Neuronal stem cell (in vitro differentiated cells): Measurements from ENCODE around the gene PRRC1.
A peak's percentile ranks its signal among the peaks of the same experiment; 100 is the strongest.
"Not testable (repeated sequence)": the region's sequence is repeated elsewhere in the genome, so short reads cannot be mapped to it uniquely, and the experiment has no call there.

Source experiments
- DNase-seq: peaks from one replicate; pipeline ENCODE4 v3.0.0-alpha.2; 2013; ENCODE audit warnings: low spot score
- H2AFZ ChIP-seq: one replicate; pipeline ENCODE4 v1.6.1; 2013; ENCODE audit warnings: mild to moderate bottlenecking, low read length, inconsistent platforms
- H2AK5ac ChIP-seq: 2 replicates; pipeline ENCODE4 v1.6.1; 2013; ENCODE audit warnings: low read depth, mild to moderate bottlenecking, inconsistent platforms, low read length, moderate library complexity, mixed read lengths
- H2BK120ac ChIP-seq: 2 replicates; pipeline ENCODE4 v1.6.1; 2013; ENCODE audit warnings: low read depth, mild to moderate bottlenecking, inconsistent platforms, low read length, moderate library complexity, mixed read lengths
- H2BK12ac ChIP-seq: one replicate; pipeline ENCODE4 v1.6.1; 2013; ENCODE audit warnings: low read length, inconsistent platforms
- H2BK15ac ChIP-seq: 2 replicates; pipeline ENCODE4 v1.6.1; 2013; ENCODE audit warnings: mild to moderate bottlenecking, low read length, inconsistent platforms, mixed read lengths
- H2BK5ac ChIP-seq: one replicate; pipeline ENCODE4 v1.6.1; 2013; ENCODE audit warnings: inconsistent platforms, mild to moderate bottlenecking, low read length, moderate library complexity
- H3K14ac ChIP-seq: one replicate; pipeline ENCODE4 v1.6.1; 2013; ENCODE audit warnings: low read length, inconsistent platforms
- H3K18ac ChIP-seq: 2 replicates; pipeline ENCODE4 v1.6.1; 2013; ENCODE audit warnings: low read length, inconsistent platforms
- H3K23ac ChIP-seq: 2 replicates; pipeline ENCODE4 v1.6.1; 2013; ENCODE audit warnings: low read depth, mild to moderate bottlenecking, mixed read lengths, low read length, inconsistent platforms; ENCODE audit not compliant: poor library complexity
- H3K27ac ChIP-seq: replicated peaks from 3 replicates; pipeline ENCODE4 v1.5.1; 2013; ENCODE audit warnings: low read length, inconsistent platforms
- H3K27me3 ChIP-seq, 3 experiments: 2 replicates each; pipeline ENCODE4 v1.6.1; 2013; ENCODE audit warnings: low read length in 3 of 3, mild to moderate bottlenecking in 2 of 3, inconsistent platforms in 1 of 3, low read depth in 1 of 3, mixed read lengths in 1 of 3, moderate library complexity in 1 of 3; ENCODE audit not compliant: control insufficient read depth in 3 of 3, insufficient read depth in 3 of 3
- H3K36me3 ChIP-seq, 2 donors: replicated peaks in 1 of 2; 2 replicates each; pipeline ENCODE4 v1.6.1; 2013; ENCODE audit warnings: low read length in 2 of 2; ENCODE audit not compliant: control insufficient read depth in 2 of 2, insufficient read depth in 2 of 2
- H3K4ac ChIP-seq: 2 replicates; pipeline ENCODE4 v1.6.1; 2013; ENCODE audit warnings: inconsistent platforms, mild to moderate bottlenecking, low read length, moderate library complexity
- H3K4me1 ChIP-seq, 2 donors: 1 replicate in 1 of 2; 2 replicates in 1 of 2; pipeline ENCODE4 v1.6.1; 2013; ENCODE audit warnings: low read length in 2 of 2, low read depth in 1 of 2; ENCODE audit not compliant: control insufficient read depth in 2 of 2, insufficient read depth in 1 of 2
- H3K4me2 ChIP-seq: one replicate; pipeline ENCODE4 v1.6.1; 2013; ENCODE audit warnings: mild to moderate bottlenecking, low read length, inconsistent platforms; ENCODE audit not compliant: insufficient read depth, poor library complexity, severe bottlenecking
- H3K4me3 ChIP-seq, 2 donors: 2 replicates each; pipeline ENCODE4 v1.5.1; 2013; ENCODE audit warnings: low read length in 2 of 2, mild to moderate bottlenecking in 2 of 2, inconsistent platforms in 1 of 2, moderate library complexity in 1 of 2
- H3K79me1 ChIP-seq: one replicate; pipeline ENCODE4 v1.6.1; 2013; ENCODE audit warnings: low read depth, mild to moderate bottlenecking, inconsistent platforms, low read length, moderate library complexity
- H3K9ac ChIP-seq: one replicate; pipeline ENCODE4 v1.6.1; 2013; ENCODE audit warnings: mild to moderate bottlenecking, low read depth, low read length, inconsistent platforms; ENCODE audit not compliant: poor library complexity
- H3K9me3 ChIP-seq, 2 donors: replicated peaks in 1 of 2; 2 replicates each; pipeline versions ENCODE3 to v1.6.1; 2013; ENCODE audit warnings: low read length in 2 of 2, mild to moderate bottlenecking in 2 of 2, inconsistent platforms in 1 of 2, low read depth in 1 of 2, mixed read lengths in 1 of 2, moderate library complexity in 1 of 2; ENCODE audit not compliant: control insufficient read depth in 2 of 2, insufficient read depth in 1 of 2
- H4K8ac ChIP-seq: one replicate; pipeline ENCODE4 v1.6.1; 2013; ENCODE audit warnings: low read depth, mild to moderate bottlenecking, inconsistent platforms, low read length, moderate library complexity
- H4K91ac ChIP-seq: one replicate; pipeline ENCODE4 v1.6.1; 2013; ENCODE audit warnings: low read length, low read depth, mild to moderate bottlenecking, inconsistent platforms; ENCODE audit not compliant: poor library complexity
- WGBS, 2 donors: extraction: QIAGEN DNeasy Blood & Tissue Kit; methylation state at CpG; one replicate each; pipeline ENCODE4 v1.1.7; 2013; ENCODE audit warnings: missing lambda C conversion rate in 2 of 2, mixed read lengths in 1 of 2; ENCODE audit not compliant: insufficient read length in 2 of 2, insufficient replicate concordance in 1 of 2; ENCODE audit errors: extremely low coverage in 2 of 2; 5-methylcytosine and 5-hydroxymethylcytosine counted together

Gene PRRC1

GRCh38 chr5:127567026-127567768 is 49.8 kb downstream of the PRRC1 start:
- H3K4ac ChIP-seq = no peak overlapping the region
- H3K4me1 ChIP-seq = peaks cover 0 to 3% of the 10 kb centered on the region in 2 donors
- no peak overlapping the region for H4K8ac ChIP-seq
- no peaks in the 10 kb centered on the region for H3K27me3 ChIP-seq
- no peak overlapping the region for H2AK5ac ChIP-seq
- H3K4me3 ChIP-seq = no peak overlapping the region
- no peak overlapping the region for H2BK12ac ChIP-seq
- H3K14ac ChIP-seq = no peak overlapping the region
- H2AFZ ChIP-seq = no peak overlapping the region
- no peaks in the 10 kb centered on the region for H3K9me3 ChIP-seq
- no peak overlapping the region for H3K18ac ChIP-seq
- no peak overlapping the region for H2BK120ac ChIP-seq
- no peak overlapping the region for H4K91ac ChIP-seq
- no peak for DNase-seq
- no peak overlapping the region for H2BK15ac ChIP-seq
- H3K9ac ChIP-seq = no peak overlapping the region
- H3K79me1 ChIP-seq = no peaks in the 10 kb centered on the region
- no peak overlapping the region for H3K4me2 ChIP-seq
- no peaks in the 10 kb centered on the region for H3K36me3 ChIP-seq
- no peak overlapping the region for H3K27ac ChIP-seq
- no peak overlapping the region for H3K23ac ChIP-seq
- no peak overlapping the region for H2BK5ac ChIP-seq
- no CpG with 5 or more reads among the region's 7 CpGs for WGBS, 2 donors

GRCh38 chr5:127568166-127568565 is 50.7 kb downstream of the PRRC1 start:
- Histone ChIP-seq H3K27me3 (no peaks in the 10 kb centered on the region), H3K27ac (no peak overlapping the region), H3K9ac (no peak overlapping the region), H4K8ac (no peak overlapping the region), H3K18ac (no peak overlapping the region), H3K14ac (no peak overlapping the region), H3K9me3 (no peaks in the 10 kb centered on the region), H2BK12ac (no peak overlapping the region), H3K4me3 (no peak overlapping the region), H2BK15ac (no peak overlapping the region), H2AFZ (no peak overlapping the region), H2BK5ac (no peak overlapping the region), H2BK120ac (no peak overlapping the region), H3K4ac (no peak overlapping the region), H3K23ac (no peak overlapping the region), H3K4me2 (no peak overlapping the region), H3K36me3 (no peaks in the 10 kb centered on the region), H4K91ac (no peak overlapping the region), H3K4me1 (peaks cover 0 to 3% of the 10 kb centered on the region in 2 donors), H3K79me1 (no peaks in the 10 kb centered on the region), H2AK5ac (no peak overlapping the region)
- no CpG with 5 or more reads among the region's 3 CpGs for WGBS, 2 donors
- no peak for DNase-seq

GRCh38 chr5:127569471-127569870 is 52.0 kb downstream of the PRRC1 start:
- H2AK5ac ChIP-seq, H2BK15ac ChIP-seq, H4K91ac ChIP-seq, H2BK120ac ChIP-seq, H3K23ac ChIP-seq, H3K4me2 ChIP-seq, H3K79me1 ChIP-seq, H4K8ac ChIP-seq, H2AFZ ChIP-seq, H2BK12ac ChIP-seq, DNase-seq, H3K4me1 ChIP-seq, H3K18ac ChIP-seq, H3K9ac ChIP-seq, H3K14ac ChIP-seq, H3K36me3 ChIP-seq, H3K27me3 ChIP-seq, H3K27ac ChIP-seq, H3K4ac ChIP-seq, H3K9me3 ChIP-seq, H3K4me3 ChIP-seq, H2BK5ac ChIP-seq: not testable (repeated sequence)
- WGBS, 2 donors = no CpG with 5 or more reads among the region's 40 CpGs

GRCh38 chr5:127571314-127572131 is 54.1 kb downstream of the PRRC1 start:
- Histone ChIP-seq H3K4ac (no peak overlapping the region), H3K4me3 (no peak overlapping the region), H3K4me2 (no peak overlapping the region), H2BK12ac (no peak overlapping the region), H3K36me3 (no peaks in the 10 kb centered on the region), H2AK5ac (no peak overlapping the region), H3K18ac (no peak overlapping the region), H3K27me3 (no peaks in the 10 kb centered on the region), H2BK15ac (no peak overlapping the region), H3K23ac (no peak overlapping the region), H3K14ac (no peak overlapping the region), H3K79me1 (no peaks in the 10 kb centered on the region), H2BK5ac (no peak overlapping the region), H3K4me1 (peaks cover 0 to 3% of the 10 kb centered on the region in 2 donors), H2BK120ac (no peak overlapping the region), H3K9me3 (peaks cover 2 to 11% of the 10 kb centered on the region in 2 donors), H3K9ac (no peak overlapping the region), H3K27ac (no peak overlapping the region), H4K8ac (no peak overlapping the region), H4K91ac (no peak overlapping the region), H2AFZ (peak overlapping the region; percentile 36)
- no CpG with 5 or more reads among the region's 3 CpGs for WGBS, 2 donors
- no peak for DNase-seq
